ENCODE results near the gene NCOA5.

Gene NCOA5

GRCh38 chr20:46089167-46089416, 670 bp downstream of the NCOA5 start:
- DNase-seq (ENCODE audit: low read depth): no peak

DNA sequence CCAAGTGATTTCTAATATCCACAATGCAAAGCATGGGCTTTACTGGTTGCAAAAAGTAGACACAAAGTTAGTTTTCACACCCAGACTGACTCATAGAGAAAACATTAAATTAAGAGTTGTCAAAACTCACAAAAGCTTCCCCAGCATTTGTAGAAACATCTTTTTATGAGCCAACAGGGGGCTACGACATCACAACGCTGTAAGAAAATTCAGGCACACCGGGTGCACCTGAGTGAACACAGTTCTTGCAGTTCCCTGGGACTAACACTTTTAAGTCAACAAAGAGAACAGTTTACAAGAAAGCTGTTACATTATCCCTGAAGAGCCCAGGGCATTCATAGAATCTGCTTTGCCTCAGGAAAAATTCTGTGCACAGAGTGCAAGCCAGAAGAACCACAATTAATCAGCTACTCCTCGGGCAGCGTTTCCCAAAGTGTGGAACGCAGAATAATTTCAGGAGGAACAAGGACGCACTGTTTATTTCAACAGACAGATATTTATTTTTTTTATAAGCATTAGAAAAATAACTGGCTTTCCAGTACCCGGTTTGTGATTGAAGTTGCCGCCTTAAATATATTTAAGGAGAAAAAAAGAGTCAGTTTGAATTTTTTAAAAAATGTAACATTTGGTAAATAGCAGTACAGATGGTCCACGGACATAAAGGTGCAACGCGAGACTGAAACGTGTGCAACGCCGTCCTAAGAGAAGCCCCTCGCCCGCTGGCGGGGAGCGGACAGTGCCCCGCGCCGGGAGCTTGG, 1.2 kb downstream of the NCOA5 start:
- DNase-seq (ENCODE audit: low read depth): no peak

DNA sequence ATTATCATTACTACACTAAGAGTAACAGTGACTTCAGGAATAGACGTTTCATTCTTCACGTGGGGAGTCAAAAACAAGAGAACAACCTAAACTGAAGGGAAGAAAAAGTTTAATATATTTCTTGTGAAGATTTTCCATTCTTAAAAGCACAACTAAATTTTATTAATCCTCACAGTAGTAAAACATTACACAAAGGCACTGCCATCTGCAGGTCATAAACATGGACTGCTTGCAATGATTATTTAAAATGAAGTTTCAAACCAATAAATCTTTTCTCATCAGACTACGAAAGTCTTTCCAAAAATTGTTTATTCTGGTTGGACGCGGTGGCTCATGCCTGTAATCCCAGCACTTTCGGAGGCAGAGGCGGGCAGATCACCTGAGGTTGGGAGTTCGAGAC, 2.6 kb downstream of the NCOA5 start:
- DNase-seq (ENCODE audit: low read depth): no peak

DNA sequence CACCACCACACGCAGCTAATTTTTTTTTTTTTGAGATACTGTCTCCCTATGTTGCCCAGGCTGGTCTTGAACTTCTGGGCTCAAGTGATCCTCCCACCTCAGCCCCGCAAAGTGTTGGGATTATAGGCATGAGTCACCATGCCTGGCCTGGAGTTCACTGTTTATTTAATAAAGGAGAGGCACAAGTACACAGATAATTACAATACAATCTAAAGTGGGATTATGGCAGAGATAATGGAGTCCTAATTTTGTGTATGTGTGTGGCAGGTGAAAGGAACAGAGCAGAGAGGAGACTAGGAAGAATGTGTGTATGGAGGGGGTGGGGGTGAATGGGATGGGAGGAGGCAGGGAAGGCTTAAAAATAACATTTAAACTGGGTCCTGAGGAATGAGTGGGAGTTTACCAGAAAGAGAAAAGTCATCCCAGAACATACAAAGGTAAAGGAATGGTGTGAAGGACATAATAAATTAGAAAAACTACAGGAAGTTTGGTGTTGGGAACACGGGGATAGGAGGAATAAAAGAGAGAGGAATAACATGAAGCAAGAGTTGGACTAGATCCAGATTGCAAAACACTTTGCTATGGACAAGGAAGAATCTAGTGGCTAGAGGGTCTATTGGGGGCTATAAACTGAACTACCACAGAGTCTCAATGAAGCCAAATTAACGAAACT, 4.4 kb downstream of the NCOA5 start:
- DNase-seq (ENCODE audit: low read depth): no peak

- no peak for DNase-seq (ENCODE audit: low read depth)
These were observed 5.0 kb downstream of the NCOA5 start for GRCh38 chr20:46084805-46085178.

- DNase-seq (ENCODE audit: low read depth): no peak
These were observed 6.2 kb downstream of the NCOA5 start for GRCh38 chr20:46083531-46084061.

GRCh38 chr20:46083101-46083500, 6.7 kb downstream of the NCOA5 start:
- no peak for DNase-seq (ENCODE audit: low read depth)

- DNase-seq (ENCODE audit: low read depth): no peak
These were observed 8.7 kb downstream of the NCOA5 start for GRCh38 chr20:46081074-46081473.

- DNase-seq (ENCODE audit: low read depth): no peak
These were observed 10.8 kb downstream of the NCOA5 start for GRCh38 chr20:46078954-46079353.

- no peak for DNase-seq (ENCODE audit: low read depth)
These were observed 12.0 kb downstream of the NCOA5 start for GRCh38 chr20:46077642-46078305.

GRCh38 chr20:46076806-46077205, 13.0 kb downstream of the NCOA5 start:
- DNase-seq (ENCODE audit: low read depth): no peak

DNA sequence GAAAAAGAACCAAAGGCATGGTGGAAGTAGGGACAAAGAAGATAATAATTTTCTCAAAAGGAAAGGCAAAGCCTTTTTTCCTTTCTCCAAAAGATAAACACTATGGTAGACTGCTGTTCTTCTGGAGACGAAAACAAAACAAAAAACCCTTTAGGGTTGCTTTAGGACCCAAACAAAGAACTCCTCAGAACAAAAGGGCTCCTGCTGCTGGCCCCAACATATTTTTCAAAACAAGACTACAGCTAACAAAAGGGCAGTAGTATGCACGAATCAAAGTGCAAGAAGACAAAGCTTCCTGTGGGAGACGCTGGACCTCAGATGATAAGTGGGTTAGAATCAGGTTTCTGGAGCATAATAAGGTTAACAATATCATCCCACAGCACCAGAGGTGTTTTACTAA, 15.8 kb downstream of the NCOA5 start:
- DNase-seq (ENCODE audit: low read depth): no peak

DNA sequence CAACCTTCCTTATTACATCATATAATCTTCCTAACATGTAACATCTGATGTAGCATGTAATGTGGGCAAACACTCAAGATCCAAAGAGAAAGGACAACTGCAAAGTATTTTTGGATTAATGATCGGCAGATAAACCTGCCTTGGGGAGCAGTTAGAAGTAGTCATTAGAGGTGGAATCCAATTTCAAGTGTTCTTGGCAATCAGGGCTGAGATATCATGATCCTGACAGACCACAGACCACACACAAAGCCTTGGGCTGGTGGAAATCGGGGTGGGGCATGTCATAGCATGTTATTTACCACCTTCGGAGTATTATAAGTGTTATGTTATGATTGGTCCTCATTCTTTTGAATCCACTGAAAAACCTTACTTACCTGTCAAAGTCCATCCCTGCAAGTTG, 16.3 kb downstream of the NCOA5 start:
- no peak for DNase-seq (ENCODE audit: low read depth)

GRCh38 chr20:46073024-46073423, 16.7 kb downstream of the NCOA5 start:
- DNase-seq (ENCODE audit: low read depth): no peak

- no peak for DNase-seq (ENCODE audit: low read depth)
These were observed 18.2 kb downstream of the NCOA5 start for GRCh38 chr20:46071573-46071972.

DNA sequence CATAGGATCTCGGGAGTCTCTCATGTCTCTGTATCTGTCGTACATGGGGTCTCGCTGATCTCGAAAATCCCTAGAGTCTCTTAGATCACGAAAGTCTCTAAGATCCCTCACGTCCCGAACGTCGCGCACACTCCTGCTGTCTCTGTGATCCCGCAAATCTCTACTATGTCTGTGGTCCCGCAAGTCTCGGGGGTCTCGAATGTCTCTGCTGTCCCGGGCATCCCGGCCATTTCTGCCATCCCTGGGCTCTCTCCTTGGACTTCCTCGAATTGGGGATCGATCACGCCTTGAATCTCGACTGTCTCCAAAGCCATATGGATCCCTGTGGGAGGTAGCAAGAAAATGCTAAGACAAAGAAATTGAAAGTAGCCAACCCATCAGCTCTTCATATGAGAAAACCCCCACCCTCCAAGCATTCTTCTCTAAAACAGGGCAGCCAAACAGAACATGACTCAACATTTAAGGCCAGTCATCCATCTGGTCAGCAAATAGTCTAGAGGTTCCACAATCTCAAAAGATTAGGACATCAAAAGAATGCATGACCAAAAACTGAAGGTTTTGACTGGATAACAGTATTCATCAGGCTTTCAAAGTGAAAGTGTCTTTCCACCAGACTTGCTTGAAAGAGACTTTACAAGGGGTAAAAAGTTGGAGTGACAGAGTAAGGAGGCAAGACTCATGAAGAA, 19.4 kb downstream of the NCOA5 start:
- DNase-seq (ENCODE audit: low read depth): no peak

DNA sequence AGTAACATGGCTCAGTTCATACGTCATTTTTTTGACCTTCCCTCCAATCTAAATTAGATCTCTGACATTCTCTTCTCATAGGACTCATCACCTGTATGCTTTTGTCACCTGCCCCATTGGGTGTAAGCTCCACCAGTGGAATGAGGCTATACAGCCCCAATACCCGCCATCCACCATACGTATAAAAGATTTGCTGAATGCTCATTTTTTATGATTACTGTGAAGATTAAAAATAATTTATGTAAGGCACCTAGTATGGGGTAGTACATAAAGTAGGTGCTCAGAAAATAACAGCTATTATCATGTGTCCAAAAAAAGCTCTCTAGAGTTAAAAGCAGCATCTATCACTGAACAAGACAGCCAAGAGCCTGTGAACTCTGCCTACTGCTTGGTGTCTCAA, 24.1 kb downstream of the NCOA5 start:
- no peak for DNase-seq (ENCODE audit: low read depth)

DNA sequence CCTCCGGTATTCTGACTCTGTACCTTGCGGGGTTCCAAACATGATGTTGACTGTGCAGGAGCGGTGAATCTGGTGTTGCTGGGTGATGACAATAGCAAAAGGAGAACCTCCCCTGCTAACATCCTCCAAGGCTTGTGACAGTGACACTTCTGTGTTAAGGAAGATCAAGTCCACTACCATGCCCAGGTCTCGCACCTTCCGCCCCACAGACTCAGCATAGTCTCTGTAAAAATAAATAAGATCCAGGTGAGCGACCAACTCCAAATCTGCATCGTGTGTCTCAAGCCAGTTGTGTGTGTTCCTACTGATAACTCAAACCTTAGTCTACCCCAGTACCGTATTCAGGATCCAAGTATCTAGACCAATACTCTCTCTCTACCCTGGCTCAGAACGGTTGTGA, 24.8 kb downstream of the NCOA5 start:
- no peak for DNase-seq (ENCODE audit: low read depth)

DNA sequence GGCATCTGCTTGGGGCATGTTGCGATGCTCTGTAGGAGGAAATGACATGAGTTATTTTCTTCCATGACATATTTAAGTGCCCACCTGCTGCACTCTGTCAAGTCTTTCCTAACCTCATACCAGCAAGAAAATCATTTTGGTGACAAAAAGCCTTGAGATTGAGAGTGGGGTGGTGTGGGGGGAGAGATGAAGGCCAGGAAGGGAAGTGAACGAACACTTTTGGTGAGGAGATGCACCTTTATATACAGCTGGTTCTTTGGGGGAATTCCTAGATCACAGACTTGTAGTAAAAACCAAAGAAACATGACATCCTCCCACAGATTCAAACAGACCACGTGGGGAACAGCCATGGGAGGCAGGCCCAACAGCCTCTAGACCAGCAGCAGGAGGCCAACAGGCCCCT, 26.1 kb downstream of the NCOA5 start:
- no peak for DNase-seq (ENCODE audit: low read depth)

DNA sequence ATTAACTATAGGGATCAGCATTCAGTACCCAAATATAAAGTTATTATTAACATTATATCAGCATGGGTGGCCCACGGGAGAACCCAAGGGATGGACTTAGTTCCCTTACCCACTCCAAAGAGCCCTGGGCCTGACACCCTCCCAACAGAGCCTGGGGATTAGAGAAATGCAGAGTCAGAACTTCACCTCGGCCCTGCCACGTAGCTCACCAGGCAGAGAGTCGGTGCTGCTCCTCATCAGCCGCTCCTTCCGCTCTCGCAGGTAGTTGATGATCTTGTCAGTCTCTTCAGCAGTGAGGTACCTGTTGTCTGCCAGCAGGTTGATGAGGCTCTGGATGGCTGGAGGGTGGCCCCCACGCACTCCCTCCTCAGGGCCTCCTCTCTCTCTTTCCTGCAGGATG, 26.6 kb downstream of the NCOA5 start:
- no peak for DNase-seq (ENCODE audit: low read depth)

GRCh38 chr20:46062621-46063020, 27.1 kb downstream of the NCOA5 start:
- DNase-seq (ENCODE audit: low read depth): no peak

GRCh38 chr20:46062151-46062550, 27.6 kb downstream of the NCOA5 start:
- DNase-seq (ENCODE audit: low read depth): no peak

DNA sequence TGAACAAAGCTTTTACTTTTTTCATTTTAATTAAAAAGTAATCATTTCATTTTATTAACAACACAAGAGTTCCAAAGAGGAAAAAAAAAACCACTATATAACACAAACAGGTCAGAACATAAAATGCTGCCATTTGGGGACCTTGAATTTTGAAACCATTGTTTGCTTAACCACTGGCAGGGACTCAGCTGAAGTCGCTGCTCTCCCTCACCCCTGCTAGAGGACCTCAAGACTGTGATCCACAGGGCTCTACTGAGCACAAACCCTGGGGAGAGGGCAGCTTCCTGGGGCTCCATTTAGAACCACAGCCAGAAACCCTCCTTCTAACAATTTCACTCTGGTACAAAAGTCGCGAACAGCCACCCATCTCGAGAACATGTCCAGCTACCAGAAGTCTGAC, 28.8 kb downstream of the NCOA5 start:
- DNase-seq (ENCODE audit: low read depth): no peak

Measured in activated T-cell treated with anti-CD3 and anti-CD28 coated beads for 48 hours (primary cell).